Measurements from ENCODE around the gene ZNF710. TPM values are rescaled to one million over a fixed set of nuclear protein-coding genes. Genes with fewer than 3 reads are reported as not detected.

The ZNF710 gene
- total and polyA plus RNA-seq, 2 of the 4 experiments (the other 2 are of a cell fraction), result 7.6 to 8.2 TPM

GRCh38 chr15:90085565-90085964, 84.4 kb downstream of the ZNF710 start:
- no peak overlapping the region for H4K91ac ChIP-seq (ENCODE audit: insufficient read depth, low read depth, low read length)
- intact Hi-C loops (cut with micrococcal nuclease), result loop anchor here (5.0 to 10.0 kb wide), 2 partner anchors 139 to 343 kb away; no protein-coding TSS in a partner anchor
- no peak overlapping the region for H3K4me3 ChIP-seq (ENCODE audit: insufficient read depth, low read depth, low read length)
- H2BK120ac ChIP-seq (ENCODE audit: low read depth, low read length), result no peak overlapping the region
- no peak overlapping the region for H2AFZ ChIP-seq (replicated peaks; ENCODE audit: low read length, poor library complexity)
- peaks cover 3 to 17% of the 10 kb centered on the region in 2 experiments for H3K79me1 ChIP-seq (ENCODE audit: low read depth in 1 of 2, low read length in 2 of 2)
- no peak overlapping the region for H2AK5ac ChIP-seq (ENCODE audit: low read depth, low read length)
- no TSS peak for BruUV-seq (replicated peaks)
- no peak overlapping the region for H3K27ac ChIP-seq (ENCODE audit: insufficient read depth, low read length)
- H4K8ac ChIP-seq (ENCODE audit: low read depth in 2 of 2, low read length in 2 of 2), result no peak overlapping the region
- H3K9me1 ChIP-seq (ENCODE audit: insufficient read depth, low read length), result peaks cover 3% of the 10 kb centered on the region; the same call in 1 of the 2 replicates
- no peak overlapping the region for H3K23ac ChIP-seq (ENCODE audit: low read depth, low read length)
- H3K18ac ChIP-seq (ENCODE audit: low read depth, low read length), result no peak overlapping the region
- no peak for ATAC-seq (ENCODE audit: low read depth)
- in situ Hi-C loops (cut with MboI; ENCODE audit: low sequenced_read_pairs), result no loop called here
- no peak overlapping the region for H2AK9ac ChIP-seq (replicated peaks; ENCODE audit: low read depth, low read length, poor library complexity)
- no peak overlapping the region for H4K5ac ChIP-seq (ENCODE audit: low read depth, low read length)
- no peak overlapping the region for H2BK20ac ChIP-seq (ENCODE audit: low read depth, low read length)
- no peak overlapping the region for H2BK15ac ChIP-seq (ENCODE audit: low read depth, low read length)
- dilution Hi-C loops (cut with HindIII; ENCODE audit: low sequenced_read_pairs, unreplicated experiment), result no loop called here
- H3K27me3 ChIP-seq (ENCODE audit: control insufficient read depth, insufficient read depth, low read length), result no peaks in the 10 kb centered on the region
- H3K9ac ChIP-seq (ENCODE audit: low read depth, low read length), result no peak overlapping the region
- POLR2A ChIA-PET (ENCODE audit: unreplicated experiment), result interaction anchor here (0.6 kb wide), 1 partner anchor 511 kb away, joined by 6 read pairs; no protein-coding TSS in a partner anchor
- no peak for TF ChIP-seq FOS (IDR thresholded peaks at IDR 0.05; ENCODE audit: low read depth, low read length)
- TF ChIP-seq SMC3 (IDR thresholded peaks at IDR 0.05; ENCODE audit: low read depth, low read length), result no peak
- 0 out of 2 replicates have a peak, but pooled peaks have one; percentile 18 for TF ChIP-seq MAFK (IDR thresholded peaks at IDR 0.05; ENCODE audit: low read depth, low read length)
- no peak overlapping the region for H3K4me2 ChIP-seq (ENCODE audit: low read depth, low read length)
- no CpG with 5 or more reads among the region's 3 CpGs for WGBS, 2 experiments (ENCODE audit: extremely low coverage in 2 of 2, insufficient read length in 1 of 2)
- H3K14ac ChIP-seq (replicated peaks; ENCODE audit: low read depth, low read length), result no peak overlapping the region
- peaks cover 52% of the 10 kb centered on the region for H3K36me3 ChIP-seq (ENCODE audit: control insufficient read depth, insufficient read depth, low read length)
- no peak overlapping the region for H3K4ac ChIP-seq (ENCODE audit: low read depth, low read length)
- no peak overlapping the region for H2BK5ac ChIP-seq (ENCODE audit: low read depth, low read length, poor library complexity, severe bottlenecking)
- DNase-seq, result no peak
- H3K56ac ChIP-seq (ENCODE audit: extremely low read depth, insufficient read depth, low read length), result no peak overlapping the region
- peaks cover 4% of the 10 kb centered on the region; the same call in 1 of the 2 replicates for H3K4me1 ChIP-seq (ENCODE audit: control insufficient read depth, insufficient read depth, low read length)
- H3K9me3 ChIP-seq (ENCODE audit: control insufficient read depth, insufficient read depth, low read length), result no peaks in the 10 kb centered on the region
- peaks cover 12% of the 10 kb centered on the region; the same call in 1 of the 2 replicates for H4K20me1 ChIP-seq (ENCODE audit: insufficient read depth, low read length)
- CTCF ChIA-PET, result no interaction called here
